MM.1S (cell line): ENCODE results near the gene NIN.

Experiments
- DNase-seq: peaks from one replicate; pipeline ENCODE4 v3.0.0-alpha.2; 2015
- H2AFZ ChIP-seq: fragments of 300-600 bp; sonication (generic); 2 replicates; pipeline ENCODE4 v1.6.0; 2016; ENCODE audit warnings: antibody characterized with exemption, low read length
- H3F3A ChIP-seq: fragments of 300-600 bp; sonication (generic); 2 replicates; pipeline ENCODE4 v1.6.1; 2016; ENCODE audit warnings: mild to moderate bottlenecking, antibody characterized with exemption, low read length, moderate library complexity, mixed read lengths; ENCODE audit not compliant: insufficient read depth
- H3K27ac ChIP-seq: fragments of 300-600 bp; sonication (generic); 2 replicates; pipeline ENCODE4 v1.5.1; 2016; ENCODE audit warnings: mild to moderate bottlenecking, low read length
- H3K27me3 ChIP-seq: fragments of 300-600 bp; sonication (generic); replicated peaks from 2 replicates; pipeline ENCODE4 v1.6.0; 2016; ENCODE audit warnings: low read length; ENCODE audit not compliant: insufficient read depth
- H3K36me3 ChIP-seq: fragments of 300-600 bp; sonication (generic); replicated peaks from 2 replicates; pipeline ENCODE4 v1.6.1; 2016; ENCODE audit warnings: mild to moderate bottlenecking, low read length, mixed read lengths; ENCODE audit not compliant: insufficient read depth
- H3K4me1 ChIP-seq: fragments of 300-600 bp; sonication (generic); 2 replicates; pipeline ENCODE4 v1.6.1; 2016; ENCODE audit warnings: low read length, mixed read lengths
- H3K4me2 ChIP-seq: fragments of 300-600 bp; sonication (generic); 2 replicates; pipeline ENCODE4 v1.6.0; 2016; ENCODE audit warnings: low read depth, low read length
- H3K4me3 ChIP-seq: fragments of 300-600 bp; sonication (generic); 2 replicates; pipeline ENCODE4 v1.5.1; 2016; ENCODE audit warnings: low read length, mixed read lengths
- H3K79me2 ChIP-seq: fragments of 300-600 bp; sonication (generic); 2 replicates; pipeline ENCODE4 v1.6.1; 2016; ENCODE audit warnings: mixed run types, low read length, mixed read lengths
- H3K9ac ChIP-seq: fragments of 300-600 bp; sonication (generic); 2 replicates; pipeline ENCODE4 v1.6.1; 2016; ENCODE audit warnings: low read length, mixed read lengths
- H3K9me2 ChIP-seq: fragments of 300-600 bp; sonication (generic); replicated peaks from 2 replicates; pipeline ENCODE4 v1.6.1; 2016; ENCODE audit warnings: mild to moderate bottlenecking, low read length, mixed read lengths; ENCODE audit not compliant: insufficient read depth
- H3K9me3 ChIP-seq: fragments of 300-600 bp; sonication (generic); replicated peaks from 2 replicates; pipeline ENCODE4 v1.6.1; 2016; ENCODE audit warnings: mild to moderate bottlenecking, low read length, mixed read lengths; ENCODE audit not compliant: insufficient read depth
- H4K20me1 ChIP-seq: fragments of 300-600 bp; sonication (generic); 2 replicates; pipeline ENCODE4 v1.6.1; 2016; ENCODE audit warnings: mild to moderate bottlenecking, low read length, moderate library complexity, mixed read lengths; ENCODE audit not compliant: insufficient read depth
- CTCF ChIP-seq: fragments of 300-600 bp; sonication (generic); IDR thresholded peaks from 2 replicates; pipeline ENCODE4 v1.5.1; 2016; ENCODE audit warnings: antibody characterized with exemption, low read length, mixed read lengths
- EZH2 ChIP-seq: fragments of 300-600 bp; sonication (generic); optimal IDR thresholded peaks from 2 replicates; pipeline ENCODE3; 2017; ENCODE audit warnings: low read depth, mild to moderate bottlenecking, antibody characterized with exemption, low read length, mixed read lengths
- EZH2phosphoT487 ChIP-seq: fragments of 300-600 bp; sonication (generic); IDR thresholded peaks from 2 replicates; pipeline ENCODE4 v1.6.1; 2018; ENCODE audit warnings: antibody characterized with exemption, low read length

NIN gene

GRCh38 chr14:50797250-50798047 lies 33.5 kb downstream of the NIN start:
- Histone ChIP-seq H3K9me2 (no peaks in the 10 kb centered on the region), H3K4me3 (no peak overlapping the region), H3K9ac (no peak overlapping the region), H3K36me3 (no peaks in the 10 kb centered on the region), H3K4me2 (no peak overlapping the region), H3K27ac (no peak overlapping the region), H3F3A (no peaks in the 10 kb centered on the region), H3K4me1 (peaks cover 6% of the 10 kb centered on the region), H3K79me2 (no peaks in the 10 kb centered on the region), H2AFZ (no peak overlapping the region), H3K27me3 (no peaks in the 10 kb centered on the region), H4K20me1 (no peaks in the 10 kb centered on the region), H3K9me3 (no peaks in the 10 kb centered on the region)
- no peak for DNase-seq
- TF ChIP-seq EZH2 (no peak), EZH2phosphoT487 (no peak), CTCF (no peak)

- no peaks in the 10 kb centered on the region for H3K9me2 ChIP-seq
- no peaks in the 10 kb centered on the region for H3K36me3 ChIP-seq
- H3K9me3 ChIP-seq: no peaks in the 10 kb centered on the region
- no peaks in the 10 kb centered on the region for H3K79me2 ChIP-seq
- H3K27me3 ChIP-seq: no peaks in the 10 kb centered on the region
- no peak overlapping the region for H3K27ac ChIP-seq
- H3K9ac ChIP-seq: no peak overlapping the region
- no peak for DNase-seq
- H3F3A ChIP-seq: peaks cover 7% of the 10 kb centered on the region
- H3K4me1 ChIP-seq: peaks cover 8% of the 10 kb centered on the region
- TF ChIP-seq EZH2phosphoT487: no peak
- TF ChIP-seq EZH2: no peak
- TF ChIP-seq CTCF: no peak
- H4K20me1 ChIP-seq: no peaks in the 10 kb centered on the region
- H2AFZ ChIP-seq: no peak overlapping the region
- H3K4me2 ChIP-seq: no peak overlapping the region
- no peak overlapping the region for H3K4me3 ChIP-seq
Measured at GRCh38 chr14:50796390-50796789, 34.6 kb downstream of the NIN start.

GRCh38 chr14:50795909-50796308 lies 35.1 kb downstream of the NIN start:
- no peak overlapping the region for H3K4me3 ChIP-seq
- H3K9ac ChIP-seq: no peak overlapping the region
- H3F3A ChIP-seq: peaks cover 12% of the 10 kb centered on the region
- no peak for DNase-seq
- no peaks in the 10 kb centered on the region for H3K79me2 ChIP-seq
- no peaks in the 10 kb centered on the region for H3K9me2 ChIP-seq
- no peak overlapping the region for H3K4me2 ChIP-seq
- H3K27me3 ChIP-seq: no peaks in the 10 kb centered on the region
- H3K4me1 ChIP-seq: peaks cover 10% of the 10 kb centered on the region
- H3K36me3 ChIP-seq: no peaks in the 10 kb centered on the region
- H3K27ac ChIP-seq: no peak overlapping the region
- TF ChIP-seq EZH2phosphoT487 (no peak), CTCF (no peak), EZH2 (no peak)
- H4K20me1 ChIP-seq: no peaks in the 10 kb centered on the region
- no peaks in the 10 kb centered on the region for H3K9me3 ChIP-seq
- no peak overlapping the region for H2AFZ ChIP-seq
